Measurements from ENCODE around the gene ARID3B. TPM values are rescaled to one million over a fixed set of nuclear protein-coding genes. Genes with fewer than 3 reads are reported as not detected.
A peak's percentile ranks its signal among the peaks of the same experiment; 100 is the strongest.

ARID3B gene
- total and polyA plus RNA-seq, 2 of the 13 experiments (the other 11 are each of a cell fraction or from before 2014, with no cell fraction given) = 5.3 to 12.8 TPM

- TF ChIP-seq ZBTB20 (CRISPR knock-in tag; IDR thresholded peaks at IDR 0.05; ENCODE audit: borderline replicate concordance, low read depth) = peak; percentile 72; the same call in 1 of the 2 replicates
- no peak for TF ChIP-seq ONECUT2 (CRISPR knock-in tag; IDR thresholded peaks at IDR 0.05)
- no peak for TF ChIP-seq ZBTB7A (CRISPR knock-in tag; IDR thresholded peaks at IDR 0.05)
- peak; percentile 98 for TF ChIP-seq FOXK1 (CRISPR knock-in tag; IDR thresholded peaks at IDR 0.05; ENCODE audit: borderline replicate concordance, low read depth)
- TF ChIP-seq ZNF256 (CRISPR knock-in tag; conservative IDR thresholded peaks at IDR 0.05) = no peak
- no peak for TF ChIP-seq AKAP8 (CRISPR knock-in tag; IDR thresholded peaks at IDR 0.05)
- peak; percentile 79; the same call in 1 of the 2 replicates for TF ChIP-seq SALL2 (CRISPR knock-in tag; IDR thresholded peaks at IDR 0.05)
- TF ChIP-seq KDM4B (CRISPR knock-in tag; IDR thresholded peaks at IDR 0.05) = peak; percentile 82; the same call in 1 of the 2 replicates
- no peak for TF ChIP-seq EED (CRISPR knock-in tag; IDR thresholded peaks at IDR 0.05)
- TF ChIP-seq ZNF652 (CRISPR knock-in tag; IDR thresholded peaks at IDR 0.05; ENCODE audit: borderline replicate concordance, low read depth) = no peak
- TF ChIP-seq KLF16 (CRISPR knock-in tag; IDR thresholded peaks at IDR 0.05) = peak in 1 of 2 experiments; percentile 92; a peak in 2 of 4 replicates
- TF ChIP-seq SRF (IDR thresholded peaks at IDR 0.05; ENCODE audit: low read depth, low read length) = no peak
- TF ChIP-seq ZNF160 (CRISPR knock-in tag; IDR thresholded peaks at IDR 0.05) = no peak
- no peak for TF ChIP-seq PHB2 (IDR thresholded peaks at IDR 0.05; ENCODE audit: partially characterized antibody)
- TF ChIP-seq ZNF841 (CRISPR knock-in tag; IDR thresholded peaks at IDR 0.05; ENCODE audit: borderline replicate concordance) = no peak
- no peak for TF ChIP-seq ZNF737 (CRISPR knock-in tag; IDR thresholded peaks at IDR 0.05; ENCODE audit: borderline replicate concordance)
- peak; percentile 88 for TF ChIP-seq ZNF639 (CRISPR knock-in tag; conservative IDR thresholded peaks at IDR 0.05)
- TF ChIP-seq ZNF407 (CRISPR knock-in tag; IDR thresholded peaks at IDR 0.05; ENCODE audit: not compliant biosample characterization) = no peak
- no peak; the same call in 1 of the 2 replicates for TF ChIP-seq NR2F2 (IDR thresholded peaks at IDR 0.05; ENCODE audit: borderline replicate concordance, low read depth)
- no peak for TF ChIP-seq ZNF720 (CRISPR knock-in tag; IDR thresholded peaks at IDR 0.05)
- TF ChIP-seq POLR2AphosphoS5 (IDR thresholded peaks at IDR 0.05; ENCODE audit: low read depth, low read length) = no peak
Measured at GRCh38 chr15:74545776-74546656, 5.0 kb downstream of the ARID3B start (continued).

Measured in HepG2 (cell line).